Stimulated activated CD4-positive, alpha-beta T cell treated with anti-CD3 and anti-CD28 coated beads, Interleukin-1b, Interleukin-23, amount 100 ng/mL, for 24 hours (primary cell): Measurements from ENCODE around the gene ATP12A.
"Not testable (repeated sequence)": the region's sequence is repeated elsewhere in the genome, so short reads cannot be mapped to it uniquely, and the experiment has no call there.

Experiments
- DNase-seq, 4 experiments: peaks; one replicate each; pipeline ENCODE4 v3.0.0-alpha.2; 2020; ENCODE audit warnings: low read depth in 4 of 4, low spot score in 1 of 4

Gene ATP12A

GRCh38 chr13:24724714-24725113 is 44.5 kb downstream of the ATP12A start:
- DNase-seq = no peak

DNA sequence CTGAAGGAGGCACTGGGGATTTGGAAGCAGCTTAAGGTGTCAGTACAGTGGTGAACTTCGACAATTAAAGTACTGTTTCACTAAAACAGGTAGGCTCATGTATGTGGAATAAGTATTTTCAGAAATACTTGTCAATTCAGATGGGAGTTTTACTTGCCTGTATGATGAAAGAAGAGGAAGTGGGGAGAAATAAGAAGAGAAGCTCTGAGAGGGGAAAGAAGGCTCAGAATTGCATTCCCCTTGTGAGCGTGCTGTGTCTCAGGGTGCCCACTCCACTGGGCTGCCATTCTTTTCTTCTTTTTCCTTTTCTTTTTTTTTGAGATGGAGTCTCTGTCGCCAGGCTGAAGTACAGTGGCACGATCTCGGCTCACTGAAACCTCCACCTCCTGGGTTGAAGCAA is 45.2 kb downstream of the ATP12A start:
- no peak for DNase-seq

DNA sequence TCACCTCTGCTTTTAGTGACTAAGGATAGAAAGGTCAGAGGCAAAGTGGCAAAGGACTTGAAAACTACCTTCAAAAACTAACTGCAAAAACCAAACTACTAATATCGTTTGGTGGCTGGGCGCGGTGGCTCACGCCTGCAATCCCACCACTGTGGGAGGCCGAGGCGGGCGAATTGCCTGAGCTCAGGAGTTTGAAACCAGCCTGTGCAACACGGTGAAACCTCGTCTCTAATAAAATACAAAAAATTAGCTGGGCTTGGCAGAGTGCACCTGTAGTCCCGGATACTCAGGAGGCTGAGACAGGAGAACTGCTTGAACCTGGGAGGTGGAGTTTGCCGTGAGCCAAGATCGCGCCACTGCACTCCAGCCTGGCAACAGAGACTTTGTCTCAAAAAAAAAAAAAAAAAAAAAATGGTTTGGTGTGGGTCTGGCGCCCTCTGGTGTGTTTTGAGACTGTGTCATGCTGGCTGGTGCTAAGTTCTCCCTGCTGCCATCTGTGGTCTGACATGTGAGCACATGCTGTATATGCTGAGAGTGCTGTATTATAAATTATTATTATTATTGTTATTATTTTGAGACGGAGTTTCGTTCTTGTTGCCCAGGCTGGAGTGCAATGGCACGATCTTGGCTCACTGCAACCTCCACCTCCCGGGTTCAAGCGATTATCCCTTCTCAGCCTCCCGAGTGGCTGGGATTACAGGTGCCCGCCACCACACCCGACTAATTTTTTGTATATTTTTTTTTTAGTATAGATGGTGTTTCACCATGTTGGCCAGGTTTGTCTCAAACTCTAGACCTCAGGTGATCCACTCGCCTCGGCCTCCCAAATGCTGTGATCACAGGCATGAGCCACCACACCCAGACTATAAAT is 47.8 kb downstream of the ATP12A start:
- peak; percentile 15 to 46 (median 36) for DNase-seq

DNA sequence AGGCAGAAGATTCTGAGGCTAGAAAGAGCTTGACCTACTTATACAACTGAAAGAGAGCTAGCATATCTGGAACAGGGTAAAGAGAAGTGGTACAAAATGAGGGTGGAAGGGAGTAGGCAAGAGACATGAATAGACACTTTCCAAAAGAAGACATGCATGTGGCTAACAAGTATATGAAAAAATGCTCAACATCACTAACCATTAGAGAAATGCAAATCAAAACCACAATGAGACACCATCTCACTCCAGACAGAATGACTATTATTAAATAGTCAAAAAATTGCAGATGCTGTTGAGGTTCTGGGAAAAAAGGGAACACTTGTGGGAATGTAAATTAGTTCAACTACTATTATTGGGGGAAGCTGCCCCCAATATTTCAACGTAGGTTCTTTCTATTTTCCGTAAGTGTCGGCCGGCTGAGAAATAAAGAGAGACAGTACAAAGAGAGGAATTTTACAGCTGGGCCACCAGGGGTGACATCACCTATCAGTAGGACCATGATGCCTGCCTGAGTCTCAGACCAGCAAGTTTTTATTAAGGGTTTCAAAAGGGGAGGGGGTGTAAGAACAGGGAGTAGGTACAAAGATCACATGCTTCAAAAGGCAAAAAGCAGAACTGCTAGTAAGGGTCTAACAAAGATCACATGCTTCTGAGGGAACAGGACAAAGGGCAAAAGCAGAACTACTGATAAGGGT is 50.8 kb downstream of the ATP12A start:
- DNase-seq = not testable (repeated sequence)

- no peak for DNase-seq
These were observed 54.7 kb downstream of the ATP12A start for GRCh38 chr13:24734950-24735349.

GRCh38 chr13:24737042-24737441 is 56.8 kb downstream of the ATP12A start:
- DNase-seq = no peak

DNA sequence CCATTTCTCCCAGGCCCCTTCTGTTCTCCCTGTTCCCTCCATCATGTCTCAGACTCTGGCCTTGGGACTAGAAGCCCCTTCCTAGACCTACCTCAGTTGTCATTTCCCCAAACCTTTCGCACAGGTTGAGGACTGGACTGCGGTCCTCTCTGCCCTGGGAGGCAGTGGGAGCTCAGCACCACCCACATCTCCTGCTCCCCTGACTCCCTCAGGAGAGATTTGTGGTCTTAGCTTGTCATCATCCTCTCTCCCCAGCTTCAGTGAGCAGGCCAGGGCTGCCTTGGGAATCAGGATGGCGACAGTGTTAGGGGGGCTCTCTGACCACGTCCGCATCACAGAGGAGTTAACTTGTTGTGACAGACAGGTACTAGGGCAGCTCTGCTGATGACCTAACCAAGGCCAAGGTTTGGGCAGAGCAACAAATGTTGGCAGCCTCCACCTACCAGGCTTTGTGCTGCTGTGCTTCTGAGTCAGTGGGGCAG is 58.2 kb downstream of the ATP12A start:
- DNase-seq = no peak

DNA sequence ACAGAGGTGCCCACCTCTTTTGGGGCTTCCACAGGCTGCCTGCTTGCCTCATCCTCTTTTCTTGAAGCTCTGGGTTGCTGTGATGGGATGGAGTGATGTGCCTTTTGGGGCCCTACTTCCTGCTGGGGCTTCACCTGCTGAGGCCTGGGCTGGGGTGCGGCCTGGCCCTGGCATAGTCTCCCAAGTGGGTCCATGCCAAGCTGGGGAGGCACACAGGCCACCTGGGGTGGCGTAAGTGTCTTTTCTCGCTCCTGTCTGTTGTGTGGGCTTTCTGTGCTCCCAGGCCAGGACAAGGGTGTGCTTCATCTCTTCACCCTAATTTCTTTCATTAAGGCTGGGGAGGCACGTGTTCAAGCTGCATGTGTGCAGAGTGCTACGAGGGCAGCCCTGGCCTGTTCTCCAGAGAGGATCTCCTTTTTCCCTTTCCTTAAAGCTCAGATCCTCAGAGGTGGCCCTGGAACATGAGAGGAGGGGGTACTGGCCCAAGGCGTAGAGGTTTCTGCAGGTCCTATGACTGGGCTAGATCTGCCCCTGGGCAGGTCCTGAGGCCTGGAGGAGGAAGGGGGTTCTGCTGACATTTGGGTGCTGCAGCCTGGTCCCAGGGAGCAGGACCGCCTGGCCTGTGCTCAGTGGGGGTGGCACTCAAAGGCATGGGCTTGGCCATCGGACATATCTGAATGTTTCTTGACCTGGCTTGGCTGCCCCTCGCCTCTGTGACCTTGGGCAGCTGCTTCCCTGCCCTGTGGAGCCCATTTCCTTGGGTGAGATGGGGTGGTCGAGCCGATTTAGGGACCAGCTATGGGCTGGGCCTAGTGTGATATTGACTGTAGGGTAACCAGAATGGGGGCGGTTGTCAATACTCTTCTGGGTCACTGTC is 60.0 kb downstream of the ATP12A start:
- DNase-seq = no peak

DNA sequence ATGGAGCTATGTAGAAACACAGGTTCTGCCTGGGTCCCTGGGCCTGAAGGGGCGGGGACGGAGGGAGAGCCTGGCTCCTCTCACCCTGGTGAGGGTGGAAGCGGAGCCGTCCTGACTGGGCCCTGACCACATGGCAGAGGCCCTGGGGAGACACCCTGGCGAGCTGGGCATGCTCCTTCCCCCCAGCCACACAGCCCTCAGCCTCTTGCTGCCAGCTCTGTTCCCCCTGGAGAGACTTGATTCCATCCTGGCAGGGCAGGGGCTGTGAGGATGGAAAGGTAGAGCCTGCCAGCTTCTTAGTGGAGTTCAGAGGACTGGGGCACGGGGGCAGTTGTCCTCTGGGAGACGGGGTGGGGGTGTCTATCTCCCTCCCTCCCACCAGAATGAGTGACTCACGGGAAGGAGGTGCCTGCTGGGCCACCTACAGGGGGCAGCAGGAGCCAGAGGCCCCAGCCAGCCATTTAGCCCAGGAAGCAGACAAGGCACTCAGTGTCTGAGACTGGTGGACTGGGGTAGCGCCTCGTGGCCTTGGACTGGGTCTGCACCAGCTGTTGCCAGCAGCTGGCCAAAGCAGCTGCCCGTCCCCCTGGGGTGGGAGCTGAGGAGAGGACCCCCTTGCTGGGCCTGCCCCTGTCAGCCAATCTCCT is 60.9 kb downstream of the ATP12A start:
- no peak for DNase-seq

DNA sequence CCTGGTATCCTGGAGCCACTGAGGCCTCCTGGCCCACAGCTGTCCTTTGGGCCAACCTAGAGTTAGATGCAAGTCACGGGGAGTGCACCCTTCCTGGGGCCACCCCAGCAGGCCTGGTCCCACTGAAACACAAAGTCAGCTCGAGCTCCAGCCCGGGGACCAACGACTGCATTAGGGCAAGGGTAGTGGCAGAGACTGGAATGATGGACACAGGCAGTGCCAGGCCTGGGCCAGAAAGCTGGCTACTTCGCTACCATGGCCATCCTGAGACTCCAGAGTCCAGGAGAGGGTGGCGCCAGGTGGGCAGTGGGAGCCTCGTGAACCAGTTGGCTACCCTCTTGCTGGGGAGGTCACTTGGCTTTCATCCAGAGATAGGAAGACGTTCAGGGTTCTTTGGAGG is 61.6 kb downstream of the ATP12A start:
- DNase-seq = no peak

DNA sequence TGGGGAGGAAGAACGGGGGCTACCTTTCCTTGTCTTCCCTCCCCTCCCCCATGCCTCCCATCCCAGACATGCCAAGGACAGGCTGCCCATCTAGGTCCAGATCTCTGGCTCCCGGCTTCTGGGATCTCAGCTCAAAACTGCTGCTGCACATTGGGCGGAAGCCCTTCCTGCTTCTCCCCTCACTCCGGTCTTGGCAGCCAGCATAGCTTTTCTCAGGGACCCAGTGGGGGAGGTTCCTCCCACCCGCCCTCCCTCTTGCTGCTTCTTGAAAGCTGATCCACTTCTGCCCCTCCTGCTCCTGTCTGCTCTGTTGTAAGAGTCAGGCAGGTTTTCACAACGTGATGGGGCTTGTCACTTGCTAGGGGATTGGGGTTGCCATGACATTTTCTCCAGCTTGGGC is 62.1 kb downstream of the ATP12A start:
- DNase-seq = no peak

DNA sequence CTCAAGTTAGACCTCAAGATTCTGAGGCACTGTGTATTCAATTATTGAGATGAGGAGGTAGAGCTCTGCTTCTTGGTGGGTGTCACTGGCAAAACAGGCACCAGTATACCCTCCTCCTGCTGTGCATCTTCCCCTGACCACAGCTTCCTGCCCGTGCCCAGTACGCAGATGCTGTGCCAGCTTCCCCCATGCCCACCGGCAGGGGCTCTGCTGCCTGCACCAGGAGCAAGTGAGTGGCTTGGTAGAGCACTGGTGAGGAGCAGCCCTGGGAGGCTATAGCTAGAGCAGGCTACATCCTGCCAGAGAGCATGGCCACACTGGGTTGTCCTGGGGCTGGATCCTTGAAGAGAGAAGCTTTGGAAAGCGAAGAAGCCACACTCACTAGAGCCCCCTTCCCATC is 62.8 kb downstream of the ATP12A start:
- no peak for DNase-seq

DNA sequence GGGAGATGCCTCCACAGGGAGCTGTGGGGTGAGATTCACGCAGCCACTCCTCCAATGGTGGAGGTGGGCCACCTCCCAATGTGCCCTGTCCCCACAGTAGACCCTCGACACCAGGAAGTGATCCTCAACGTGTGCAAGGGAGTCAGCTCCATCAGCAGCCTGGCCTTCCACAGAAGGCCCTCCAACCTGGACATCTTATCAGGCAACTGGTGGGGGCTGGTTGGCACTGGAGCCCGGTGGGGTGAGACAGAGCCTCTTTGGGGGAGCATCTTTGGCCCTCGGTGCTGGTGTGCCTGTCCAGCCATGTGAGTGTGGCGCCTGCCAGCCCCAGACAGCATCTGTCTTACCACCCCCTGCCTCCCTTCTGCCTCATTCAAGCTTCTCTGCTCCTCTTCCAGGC is 64.0 kb downstream of the ATP12A start:
- DNase-seq = no peak

DNA sequence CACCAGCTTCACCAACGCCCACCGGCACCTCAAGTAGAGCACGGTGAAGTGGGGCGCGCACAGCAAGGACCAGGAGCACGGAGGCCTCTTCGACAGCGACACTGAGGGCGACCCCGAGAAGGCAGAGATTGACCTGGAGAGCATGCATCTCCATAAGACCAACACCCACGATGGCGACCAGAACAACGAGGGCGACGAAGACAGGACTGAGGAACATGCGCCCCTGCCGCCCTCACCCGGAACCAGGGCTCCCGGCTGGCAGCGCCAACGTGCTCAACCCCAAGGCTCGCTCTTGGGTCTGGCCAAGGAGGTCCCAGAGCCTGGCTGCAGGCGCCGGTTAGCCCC is 65.3 kb downstream of the ATP12A start:
- DNase-seq = no peak

DNA sequence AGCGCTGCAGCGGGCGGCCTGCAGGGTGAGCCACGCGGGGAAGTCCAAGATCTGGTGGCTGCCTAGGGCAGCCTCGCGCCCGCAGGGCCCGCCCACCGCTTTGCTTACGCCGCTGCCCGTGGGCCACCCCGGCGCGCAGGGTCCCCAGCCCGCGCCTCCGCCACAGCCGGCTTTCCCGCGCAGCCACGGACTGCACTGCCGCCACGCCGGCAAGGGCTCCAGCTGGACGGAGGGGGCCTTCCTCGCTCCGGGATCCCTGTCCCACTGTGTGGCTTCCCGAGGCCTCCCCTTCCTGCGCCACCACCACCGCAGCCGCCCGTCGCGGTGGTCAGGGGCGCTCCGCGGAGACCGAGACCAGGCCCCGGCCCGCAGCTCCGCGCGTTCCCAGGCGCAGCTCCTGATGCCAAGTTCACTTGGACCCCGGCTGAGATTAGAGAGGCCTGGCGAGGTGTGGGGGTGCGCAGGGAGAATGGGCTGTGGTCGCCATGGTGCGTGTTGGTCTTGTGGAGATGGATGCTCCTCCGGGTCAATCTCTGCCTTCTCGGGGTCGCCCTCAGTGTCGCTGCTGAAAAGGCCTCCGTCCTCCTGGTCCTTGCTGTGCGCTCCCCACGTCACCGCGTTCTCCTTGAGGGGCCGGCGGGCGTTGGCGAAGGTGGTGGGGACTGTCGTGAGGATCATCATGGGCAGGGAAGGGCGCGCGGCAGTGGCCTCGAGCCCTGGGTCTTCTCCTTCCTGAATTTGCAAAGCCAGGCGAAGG is 65.8 kb downstream of the ATP12A start:
- DNase-seq = no peak

DNA sequence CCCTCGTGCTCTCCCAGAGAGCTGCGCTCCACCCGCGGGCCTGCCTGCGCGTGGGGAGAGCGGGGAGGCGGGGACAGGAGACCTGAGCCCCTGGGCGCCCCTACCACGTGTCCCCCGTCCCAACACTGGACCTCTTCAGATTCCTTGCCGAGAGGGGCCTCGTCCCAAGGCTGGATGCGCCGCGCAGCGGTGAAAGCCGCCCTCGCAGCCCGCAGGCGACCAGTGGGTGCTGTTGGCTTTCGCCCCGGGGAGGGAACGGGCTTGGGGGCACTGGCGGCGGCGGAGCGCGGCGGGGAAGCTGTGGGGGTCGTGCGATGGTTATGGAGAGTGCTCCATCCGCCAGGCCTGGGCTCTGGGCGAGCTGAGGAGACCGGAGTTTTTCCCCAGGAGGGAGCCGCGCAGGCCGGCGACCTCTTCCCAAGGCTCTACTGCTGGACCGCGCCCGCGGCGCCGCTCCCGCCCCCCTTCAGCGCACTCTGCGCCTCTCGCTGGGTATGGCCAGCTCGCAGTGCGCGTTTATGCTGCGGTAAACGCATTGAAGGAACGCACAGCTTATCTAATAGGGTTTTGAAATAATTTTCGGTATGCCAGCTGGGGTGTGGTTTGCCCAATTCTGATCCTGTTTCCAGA is 66.5 kb downstream of the ATP12A start:
- DNase-seq = no peak

GRCh38 chr13:24747248-24748060 is 67.2 kb downstream of the ATP12A start:
- peak in 1 of 4 experiments; percentile 25 for DNase-seq

- no peak for DNase-seq
These were observed 67.8 kb downstream of the ATP12A start for GRCh38 chr13:24748061-24748400.

DNA sequence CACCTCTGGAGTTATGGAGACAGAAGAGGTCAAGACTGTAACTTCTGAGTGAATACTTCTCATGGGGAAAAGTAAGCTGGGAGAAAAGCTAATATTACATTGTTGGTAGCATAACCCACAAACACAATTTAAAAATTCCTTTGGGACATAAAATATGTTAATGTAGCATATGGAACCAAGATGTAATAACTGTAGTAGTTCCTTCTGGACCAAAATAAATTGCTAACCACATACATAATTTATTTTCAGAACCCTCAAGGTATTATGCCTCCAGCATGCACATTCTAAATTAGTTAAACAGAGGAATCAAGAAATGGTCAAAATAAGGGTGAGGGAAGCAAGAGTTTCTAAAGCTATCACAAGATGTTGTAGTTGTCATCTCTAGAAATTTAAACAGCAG is 79.0 kb downstream of the ATP12A start:
- DNase-seq = no peak
